ENCODE results near the gene TC2N.

DNA sequence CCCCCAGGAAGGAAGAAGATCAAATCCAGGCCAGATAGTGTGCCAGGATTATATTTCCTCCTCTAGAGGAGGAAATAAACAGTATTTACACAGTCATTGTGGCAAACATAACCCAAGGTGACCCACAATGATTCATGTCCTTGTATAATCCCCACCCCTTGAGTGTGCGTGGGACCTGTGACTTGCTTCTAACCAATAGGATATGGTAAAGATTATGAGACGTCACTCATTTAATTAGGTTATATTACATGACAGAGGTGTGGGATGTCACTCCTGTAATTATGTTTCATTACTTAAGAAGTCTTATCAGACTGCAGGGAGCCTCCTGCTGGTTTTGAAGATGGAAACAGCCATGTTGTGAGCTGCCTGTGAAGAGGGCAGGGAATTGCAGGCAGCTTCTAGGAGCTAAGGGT lies 123.3 kb downstream of the TC2N start:
- TF ChIP-seq, protein P1, sequence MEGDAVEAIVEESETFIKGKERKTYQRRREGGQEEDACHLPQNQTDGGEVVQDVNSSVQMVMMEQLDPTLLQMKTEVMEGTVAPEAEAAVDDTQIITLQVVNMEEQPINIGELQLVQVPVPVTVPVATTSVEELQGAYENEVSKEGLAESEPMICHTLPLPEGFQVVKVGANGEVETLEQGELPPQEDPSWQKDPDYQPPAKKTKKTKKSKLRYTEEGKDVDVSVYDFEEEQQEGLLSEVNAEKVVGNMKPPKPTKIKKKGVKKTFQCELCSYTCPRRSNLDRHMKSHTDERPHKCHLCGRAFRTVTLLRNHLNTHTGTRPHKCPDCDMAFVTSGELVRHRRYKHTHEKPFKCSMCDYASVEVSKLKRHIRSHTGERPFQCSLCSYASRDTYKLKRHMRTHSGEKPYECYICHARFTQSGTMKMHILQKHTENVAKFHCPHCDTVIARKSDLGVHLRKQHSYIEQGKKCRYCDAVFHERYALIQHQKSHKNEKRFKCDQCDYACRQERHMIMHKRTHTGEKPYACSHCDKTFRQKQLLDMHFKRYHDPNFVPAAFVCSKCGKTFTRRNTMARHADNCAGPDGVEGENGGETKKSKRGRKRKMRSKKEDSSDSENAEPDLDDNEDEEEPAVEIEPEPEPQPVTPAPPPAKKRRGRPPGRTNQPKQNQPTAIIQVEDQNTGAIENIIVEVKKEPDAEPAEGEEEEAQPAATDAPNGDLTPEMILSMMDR (conservative IDR thresholded peaks at IDR 0.05) = no peak
- TF ChIP-seq ZFX (IDR thresholded peaks at IDR 0.05) = no peak

All from C4-2B (cell line).